HG03354 (cell line): ENCODE data around the gene PTPN2.

Experiments used
- ATAC-seq: cut with Tn5 transposase; IDR thresholded peaks from one replicate; pipeline ENCODE4 v1.9.1; 2021; ENCODE audit warnings: mild to moderate bottlenecking; ENCODE audit not compliant: unreplicated experiment, poor library complexity, severe bottlenecking

PTPN2 gene

DNA sequence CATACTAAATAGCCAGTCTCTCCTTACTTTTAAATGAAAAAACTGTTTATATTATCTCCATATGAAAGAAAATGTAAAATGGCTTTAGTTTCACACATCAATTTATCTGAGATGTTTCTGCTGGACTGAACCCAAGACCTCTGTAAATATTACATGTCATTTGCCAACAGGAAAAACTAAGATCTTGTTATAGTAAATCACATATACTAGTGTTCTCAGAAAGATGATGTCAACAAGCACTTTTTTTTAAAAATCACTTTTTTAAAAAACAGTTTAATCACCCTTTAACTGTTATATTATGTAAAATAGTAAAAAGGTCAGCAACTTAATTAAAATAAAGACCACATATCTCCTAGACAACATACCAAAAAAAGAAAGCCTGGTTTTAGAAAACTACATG is 46.3 kb downstream of the PTPN2 start:
- ATAC-seq = no peak

DNA sequence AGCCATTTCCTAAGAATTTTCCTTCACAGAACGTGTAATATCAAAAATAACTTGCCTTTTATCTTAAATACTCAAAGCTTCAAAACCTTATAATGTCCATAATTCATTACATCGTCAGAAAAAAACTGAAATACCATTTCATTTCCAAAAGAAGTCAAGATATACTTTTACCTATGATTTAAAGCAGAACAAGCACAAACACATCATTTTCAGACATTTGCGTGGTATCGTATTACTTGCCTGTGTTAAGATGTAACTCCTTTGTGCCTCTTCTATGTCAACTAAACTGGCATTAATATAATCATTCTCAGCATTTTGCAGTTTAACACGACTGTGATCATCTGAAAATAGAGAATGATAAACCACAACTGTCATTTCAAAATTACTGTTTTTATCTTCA is 47.5 kb downstream of the PTPN2 start:
- no peak for ATAC-seq

DNA sequence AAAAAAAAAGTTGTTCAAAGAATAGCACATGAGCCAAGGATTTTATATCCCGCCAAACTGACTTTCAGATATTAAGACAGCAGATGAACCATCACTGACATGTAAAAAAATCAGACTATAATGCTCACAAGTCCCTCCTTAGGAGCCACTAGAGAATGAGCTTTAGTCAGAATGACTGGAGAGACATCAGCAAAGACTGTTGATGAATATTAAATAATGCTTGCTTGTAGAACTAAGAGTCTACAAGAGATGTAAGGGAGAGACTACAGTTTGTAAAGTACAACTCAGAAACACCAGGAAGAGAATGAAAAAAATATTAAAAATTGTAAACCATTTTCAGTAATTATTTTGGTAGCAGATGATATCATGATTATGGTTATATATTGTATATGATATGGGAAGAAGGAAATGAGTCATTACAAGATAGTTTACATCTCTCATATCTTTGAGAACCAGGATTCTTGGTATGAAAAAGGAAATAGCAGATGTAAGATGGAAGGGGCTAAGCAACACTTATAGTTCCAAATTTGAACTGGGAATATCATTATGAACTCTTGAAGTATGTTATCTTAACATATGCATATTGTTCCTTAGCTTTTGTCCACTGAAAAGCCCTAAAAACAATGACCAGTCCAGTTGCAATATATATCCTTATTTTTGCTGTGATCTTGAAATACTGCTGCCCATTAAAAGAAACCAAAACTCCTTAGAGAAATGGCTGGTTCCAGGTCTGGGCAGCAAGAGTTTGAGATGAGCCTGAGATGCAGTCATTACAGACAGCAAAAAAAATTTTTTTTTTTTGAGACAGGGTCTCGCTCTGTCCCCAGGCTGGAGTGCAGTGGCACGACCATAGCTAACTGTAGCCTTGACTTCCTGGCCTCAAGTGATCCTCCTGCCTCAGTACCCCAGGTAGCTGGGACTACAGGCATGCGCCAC is 55.7 kb downstream of the PTPN2 start:
- no peak for ATAC-seq

DNA sequence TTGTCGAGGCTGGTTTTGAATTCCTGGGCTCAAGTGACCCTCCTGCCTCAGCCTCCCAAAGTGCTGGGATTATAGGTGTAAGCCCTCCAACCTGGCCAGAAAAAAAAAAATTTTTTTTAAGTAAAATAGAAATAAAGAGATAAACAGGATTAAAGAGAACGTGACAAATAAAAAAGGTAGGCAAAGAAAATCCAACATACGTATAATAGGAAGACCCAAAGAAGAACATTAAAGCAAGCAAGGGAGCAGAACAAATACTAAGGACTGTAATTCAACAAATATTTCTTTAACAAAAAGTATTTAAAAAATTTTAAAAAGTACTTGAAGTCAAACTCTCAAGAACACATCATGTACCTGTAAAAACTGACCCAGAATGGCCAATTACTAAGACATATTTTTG is 56.4 kb downstream of the PTPN2 start:
- no peak for ATAC-seq

DNA sequence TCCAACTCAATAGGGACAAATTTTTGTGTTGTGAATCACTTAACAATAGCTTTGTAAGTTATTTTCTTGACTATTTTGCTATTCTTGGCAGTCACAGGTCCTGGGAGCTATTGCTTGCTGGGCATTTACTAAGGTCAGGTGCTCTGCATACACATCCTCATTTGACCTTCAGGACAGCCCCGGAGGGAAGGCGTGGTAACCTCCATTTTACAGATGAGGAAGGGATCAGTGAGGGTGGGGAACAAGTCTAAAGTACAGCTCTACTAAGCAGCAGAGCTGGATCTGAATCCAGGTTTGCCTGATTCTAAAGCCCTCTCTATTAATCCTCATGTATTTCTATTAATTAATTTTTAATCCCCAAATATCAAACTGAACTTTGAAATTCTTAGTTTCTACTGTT is 58.8 kb downstream of the PTPN2 start:
- ATAC-seq = no peak

DNA sequence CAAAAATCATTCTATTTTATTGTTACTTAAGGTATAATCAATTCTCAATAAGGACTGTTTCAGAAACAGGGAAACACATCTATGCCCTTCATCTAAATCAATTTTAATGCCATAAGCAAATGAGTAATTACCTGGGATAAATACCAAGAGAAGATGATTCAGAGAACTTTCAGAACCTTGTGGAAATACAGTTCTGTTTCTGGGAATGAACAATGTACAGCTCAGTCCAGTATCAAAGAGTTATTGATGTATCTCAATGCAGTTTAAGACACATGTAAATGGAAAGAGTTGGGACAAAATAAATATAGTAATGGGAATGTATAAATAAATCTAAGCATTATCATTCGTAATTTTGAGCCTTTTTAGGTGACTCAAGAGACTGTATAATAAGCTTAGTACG is 60.1 kb downstream of the PTPN2 start:
- no peak for ATAC-seq

DNA sequence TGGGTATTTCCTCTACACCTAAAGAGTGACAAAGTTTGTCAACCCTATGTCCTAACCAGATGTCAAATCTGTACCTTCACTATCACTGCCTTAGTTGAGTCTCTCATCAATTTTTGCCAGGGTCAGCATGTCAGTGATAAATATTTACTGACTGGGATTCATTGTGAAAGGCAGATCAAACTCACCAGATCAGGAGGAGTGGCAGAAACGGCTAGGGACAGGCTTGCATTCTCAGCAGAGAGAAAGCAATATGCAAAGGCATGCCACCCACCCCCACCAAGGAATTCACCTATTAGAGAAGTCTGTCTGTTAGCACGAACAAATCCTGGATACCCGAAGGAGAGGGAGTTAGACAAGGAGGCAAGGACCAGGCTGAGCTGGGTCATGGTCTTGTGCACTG is 62.6 kb downstream of the PTPN2 start:
- no peak for ATAC-seq

DNA sequence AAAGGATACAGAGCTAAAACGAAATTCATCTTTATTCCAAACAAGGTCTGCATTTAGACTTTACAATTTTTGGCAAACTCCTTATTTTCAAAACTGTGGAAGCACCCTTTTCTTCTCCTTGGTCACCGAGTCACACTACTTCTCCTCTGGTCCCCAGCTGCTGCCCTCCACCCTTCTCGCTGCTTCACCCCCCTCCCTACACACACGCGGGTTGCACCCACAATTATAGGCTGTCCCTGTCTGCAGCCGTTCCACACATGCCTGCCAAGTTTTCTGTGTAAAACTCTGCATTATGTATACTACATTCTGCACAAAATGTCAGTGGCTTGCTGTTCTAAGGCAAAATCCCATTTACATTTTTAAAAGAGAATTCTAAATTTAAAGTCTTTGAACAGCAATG is 63.5 kb downstream of the PTPN2 start:
- no peak for ATAC-seq

DNA sequence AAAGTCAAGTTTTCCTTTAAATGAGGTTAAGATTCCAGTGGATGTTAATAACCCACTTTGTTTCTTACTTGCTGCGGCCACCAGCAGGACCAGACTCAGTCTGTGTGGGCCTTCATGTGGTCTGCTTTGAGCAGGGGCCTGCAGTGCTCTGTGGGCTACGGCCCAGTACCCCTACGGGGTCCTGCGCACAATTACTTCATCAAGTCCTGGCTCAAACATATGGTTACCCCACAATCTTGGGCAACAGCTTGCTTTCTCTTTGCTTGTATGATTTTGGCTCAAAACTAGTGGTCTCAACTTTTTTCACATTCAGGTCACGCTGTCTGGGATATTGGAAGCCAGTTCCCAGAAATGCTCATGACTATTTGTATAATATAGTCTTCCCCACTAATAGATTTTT is 64.2 kb downstream of the PTPN2 start:
- no peak for ATAC-seq

DNA sequence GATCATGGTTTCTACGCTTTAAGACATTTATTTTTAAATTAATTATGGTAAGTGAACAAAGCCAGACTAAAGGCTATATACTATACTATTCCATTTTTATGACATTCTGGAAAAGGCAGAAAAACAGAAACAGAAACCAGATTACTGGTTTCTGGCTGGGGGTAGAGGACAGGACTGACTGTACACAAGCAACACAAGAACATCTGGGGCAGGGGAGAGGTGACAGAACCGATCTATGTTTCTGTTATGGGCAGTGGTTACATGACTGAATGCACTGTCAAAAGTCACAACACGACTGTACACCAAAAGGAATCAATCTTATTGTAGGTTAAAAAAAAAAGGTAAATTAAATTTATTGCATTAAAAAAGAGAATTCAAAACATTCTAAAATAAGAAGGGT is 64.7 kb downstream of the PTPN2 start:
- peak; percentile 93 for ATAC-seq

DNA sequence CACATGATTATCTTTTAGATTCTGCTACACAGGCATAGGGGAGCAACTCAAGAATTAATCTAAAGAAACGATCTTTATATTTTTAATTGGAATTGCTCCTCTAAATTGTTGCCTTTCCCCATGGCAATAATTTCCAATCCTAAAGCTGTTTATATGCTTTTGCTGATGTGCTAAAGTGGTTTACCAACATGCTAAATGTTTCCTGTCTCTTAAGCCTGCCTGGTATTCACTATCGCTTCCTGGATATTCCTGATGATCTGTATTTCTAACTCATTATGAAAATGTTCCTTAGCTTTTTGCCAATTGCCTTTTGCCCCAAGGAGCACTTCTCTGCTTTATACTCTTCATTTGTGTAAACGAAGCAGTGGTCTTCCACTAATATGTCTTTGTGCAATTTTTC is 65.8 kb downstream of the PTPN2 start:
- ATAC-seq = no peak

DNA sequence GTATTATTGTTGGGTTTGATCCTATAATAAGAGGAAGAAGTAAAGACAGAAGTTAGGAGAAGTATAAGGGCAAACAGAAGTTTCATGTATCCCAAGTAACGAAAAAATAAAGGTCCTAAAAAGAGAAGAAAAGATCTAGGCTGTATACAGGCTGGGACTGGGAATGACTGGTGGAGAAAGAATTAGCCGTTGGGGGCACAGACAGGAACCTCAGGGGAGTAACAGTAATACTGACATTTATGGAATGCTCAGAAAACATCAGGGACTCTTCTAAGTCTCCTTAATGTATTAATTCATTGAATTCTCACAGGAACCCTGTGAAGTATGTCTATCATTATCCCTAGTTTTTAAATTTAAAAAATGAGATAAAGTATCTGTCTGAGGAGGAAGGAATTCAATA is 67.6 kb downstream of the PTPN2 start:
- no peak for ATAC-seq

DNA sequence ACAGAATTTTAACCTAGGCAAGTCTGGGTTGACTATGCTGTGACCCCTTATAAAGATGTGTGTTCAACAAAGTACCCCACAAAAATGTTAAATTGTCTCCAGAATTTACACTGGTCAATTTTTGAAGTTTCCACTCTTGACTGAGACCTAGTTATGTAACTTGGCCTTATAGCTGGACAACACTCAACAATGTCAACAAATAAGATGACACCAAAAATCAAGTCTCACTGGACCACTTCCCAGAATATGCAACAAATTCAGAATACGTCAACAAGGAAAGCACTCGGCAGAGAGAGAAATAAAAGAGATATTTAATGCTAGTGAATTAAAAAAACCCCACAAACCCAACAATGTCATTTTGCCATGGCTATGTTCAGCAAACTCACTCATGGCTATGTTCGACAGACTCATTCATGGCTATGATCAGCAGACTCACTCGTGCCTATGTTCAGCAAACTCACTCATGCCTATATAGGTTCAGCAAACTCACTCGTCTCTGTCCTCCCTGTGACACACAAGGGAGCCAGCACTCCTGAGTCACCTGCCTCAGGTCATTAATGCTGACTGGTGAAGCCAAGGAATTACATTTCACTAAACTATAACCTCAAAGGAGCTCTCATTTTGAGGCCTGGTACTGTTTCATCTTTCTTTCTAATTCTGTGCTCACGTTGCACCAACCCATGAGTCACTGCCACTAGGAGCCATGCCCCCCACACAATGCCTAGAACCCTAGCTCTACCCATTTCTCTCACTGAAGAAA is 72.7 kb downstream of the PTPN2 start:
- ATAC-seq = no peak

DNA sequence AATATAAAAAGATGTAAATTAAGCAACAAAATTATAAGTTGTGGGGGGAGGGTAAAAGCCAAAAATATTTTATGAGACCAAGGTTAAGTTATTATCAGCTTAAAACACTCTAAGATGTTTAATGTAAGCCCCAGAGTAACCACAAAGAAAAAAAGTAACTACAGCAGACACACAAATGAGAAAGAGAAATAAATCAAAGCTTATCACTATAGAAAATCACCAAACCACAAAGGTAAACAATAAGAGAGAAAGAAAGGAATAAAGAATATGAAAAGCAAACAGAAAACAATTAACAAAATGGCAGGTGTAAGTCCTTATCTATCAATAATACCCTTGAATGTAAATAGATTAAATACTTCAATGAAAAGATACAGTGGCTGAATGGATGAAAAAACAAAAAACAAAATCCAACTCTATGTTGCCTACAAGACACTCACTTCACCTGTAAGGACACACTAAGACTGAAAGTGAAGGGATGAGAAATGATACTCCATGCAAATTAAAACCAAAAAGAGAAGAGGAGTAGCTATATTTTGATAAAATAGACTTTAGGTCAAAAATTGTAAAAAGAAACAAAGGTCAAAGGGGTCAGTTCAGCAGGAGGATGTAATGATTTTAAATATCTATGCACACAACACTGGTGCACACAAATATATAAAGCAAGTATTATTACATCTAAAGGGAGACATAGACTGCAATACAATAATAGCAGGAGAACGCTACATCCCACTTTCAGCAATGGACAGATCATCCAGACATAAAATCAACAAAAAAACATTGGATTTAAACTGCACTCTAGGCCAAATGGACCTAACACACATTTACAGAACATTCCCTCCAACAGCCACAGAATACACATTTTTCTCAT is 80.7 kb downstream of the PTPN2 start:
- no peak for ATAC-seq

DNA sequence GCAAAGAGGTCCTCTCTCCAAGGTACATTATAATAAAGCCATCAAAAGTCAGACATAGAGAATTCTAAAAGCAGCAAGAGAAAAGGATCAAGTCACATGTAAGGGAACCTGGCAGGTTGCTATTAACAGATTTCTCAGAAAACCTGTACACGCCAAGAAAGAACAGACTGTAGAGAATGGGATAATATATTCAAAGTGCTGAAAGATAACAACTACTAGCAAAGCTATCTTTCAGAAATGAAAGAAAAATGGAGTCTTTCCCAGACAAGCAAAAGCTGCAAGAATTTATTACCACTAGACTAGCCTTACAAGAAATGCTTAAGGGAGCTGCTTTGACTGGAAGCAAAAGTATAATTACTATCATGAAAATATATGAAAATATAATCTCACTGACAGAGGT is 81.5 kb downstream of the PTPN2 start:
- no peak for ATAC-seq

DNA sequence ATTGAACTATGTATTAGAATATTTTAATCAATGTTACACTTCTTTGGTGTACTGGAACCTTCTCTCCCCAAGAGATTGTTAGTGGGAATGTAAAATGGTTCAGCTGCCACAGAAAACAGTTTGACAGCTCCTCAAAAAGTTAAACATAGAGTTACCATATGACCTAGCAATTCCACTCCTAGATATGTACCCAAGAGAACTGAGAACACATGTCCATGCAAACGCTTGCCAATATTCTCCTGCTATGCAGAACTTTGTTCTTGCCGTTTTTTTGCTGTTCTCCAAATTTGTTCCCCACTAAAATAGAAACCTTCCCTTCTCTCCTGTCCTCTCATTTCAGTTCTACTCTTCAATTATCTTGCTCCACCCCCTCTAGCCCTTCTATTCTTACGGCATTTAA is 87.6 kb downstream of the PTPN2 start:
- ATAC-seq = no peak

DNA sequence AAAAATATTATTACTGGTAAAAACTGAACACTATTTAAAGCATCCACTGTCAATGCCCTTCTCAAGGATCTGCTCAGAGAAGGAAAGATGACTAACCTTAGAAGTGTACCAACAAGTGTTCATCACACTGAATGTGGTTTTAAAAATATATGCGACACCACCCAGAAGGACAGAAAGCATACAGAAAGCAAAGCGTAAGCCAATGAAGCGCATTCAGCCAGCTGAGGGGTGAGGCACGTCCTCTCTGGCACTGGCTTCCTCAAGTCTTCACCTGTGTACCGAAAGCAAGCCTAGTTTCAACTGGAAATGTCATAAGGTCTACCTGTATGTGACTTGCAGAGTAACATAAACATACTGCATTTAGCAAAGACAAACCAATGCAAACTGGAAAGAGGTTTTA is 92.4 kb downstream of the PTPN2 start:
- no peak for ATAC-seq

DNA sequence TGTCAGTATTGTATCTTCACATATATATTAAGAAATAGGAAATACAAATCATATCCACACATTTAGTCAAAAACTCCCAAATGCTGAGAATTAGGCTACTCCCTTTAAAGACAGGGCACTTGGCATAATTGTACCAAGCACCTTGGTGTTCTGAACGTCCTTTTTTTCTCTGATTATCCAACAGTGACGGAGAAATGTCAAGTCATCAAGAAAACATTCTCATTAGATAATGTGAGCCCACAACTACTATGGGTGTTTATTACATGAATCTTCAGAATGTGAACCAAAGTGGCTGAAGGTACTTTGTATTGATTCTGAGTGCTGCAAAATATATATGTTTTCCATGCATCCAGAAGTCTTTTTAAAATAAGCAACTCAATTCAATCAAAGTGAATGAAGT is 97.4 kb downstream of the PTPN2 start:
- ATAC-seq = no peak

DNA sequence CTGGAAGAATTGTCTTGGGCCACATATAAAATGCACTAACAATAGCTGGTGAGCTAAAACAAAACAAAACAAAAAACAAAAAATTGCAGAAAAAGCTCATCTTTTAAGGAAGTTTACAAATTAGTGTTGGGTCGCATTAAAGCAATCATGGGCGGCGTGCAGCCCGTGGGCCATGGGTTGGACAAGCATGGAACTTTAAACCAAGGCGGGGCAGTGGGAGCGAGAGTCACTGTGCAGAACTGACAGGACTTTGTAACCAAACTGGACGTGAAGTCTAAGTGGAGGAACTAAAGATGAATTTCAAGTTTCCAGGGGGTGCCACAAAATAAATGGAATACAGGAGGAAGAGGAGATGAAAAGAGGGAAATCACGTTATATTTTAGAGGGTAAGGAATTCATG is 100.5 kb downstream of the PTPN2 start:
- no peak for ATAC-seq

DNA sequence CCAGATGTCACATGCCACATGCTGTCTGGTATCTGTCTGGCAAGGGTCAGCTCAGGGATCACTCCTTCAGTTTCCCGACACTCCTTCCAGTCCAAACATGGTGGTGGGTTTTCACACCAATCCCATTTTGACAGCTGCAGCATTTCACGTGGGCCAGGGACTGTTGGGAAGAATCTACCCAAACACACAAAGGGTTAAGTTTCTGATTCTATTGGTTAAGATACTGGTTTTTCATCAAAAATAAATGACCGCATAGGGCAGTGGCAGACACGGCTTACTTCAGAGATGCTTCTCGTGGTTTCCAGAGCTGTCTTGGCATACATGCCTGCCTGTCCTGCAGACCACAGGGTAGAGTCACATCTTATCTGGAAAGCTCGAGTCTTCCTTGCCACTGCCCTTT is 101.5 kb downstream of the PTPN2 start:
- no peak for ATAC-seq
